H1 (cell line): Measurements from ENCODE around the gene DNAH8. TPM values are rescaled to one million over a fixed set of nuclear protein-coding genes. Genes with fewer than 3 reads are reported as not detected.

Experiments used
- CTCF ChIA-PET: fragments of 300-600 bp; sonication (Branson Sonifier 250); formaldehyde crosslinking; loops from one replicate; lab custom pipeline; 2021; ENCODE audit not compliant: partially characterized antibody; lab: Charles Lee
- POLR2A ChIA-PET: fragments of 300-600 bp; sonication (Branson Sonifier 250); formaldehyde crosslinking; loops from one replicate; lab custom pipeline; 2021; ENCODE audit warnings: inconsistent platforms; ENCODE audit not compliant: partially characterized antibody; lab: Charles Lee
- DNase-seq, 2 experiments: peaks; one replicate each; pipeline versions ENCODE4 v3.0.0 to v3.0.0-alpha.2; 2010 to 2022; ENCODE audit warnings: low spot score in 2 of 2, low read depth in 1 of 2, mixed read lengths in 1 of 2
- FAIRE-seq: peaks from 2 replicates; lab custom pipeline; 2011; peaks lifted over from hg19 to GRCh38; lab: Jason Lieb, UNC
- H2AFZ ChIP-seq: 2 replicates; pipeline ENCODE4 v1.8.1; 2012; ENCODE audit warnings: low read length, inconsistent platforms
- H2AK5ac ChIP-seq: 2 replicates; pipeline ENCODE4 v1.6.1; 2013; ENCODE audit warnings: low read depth, low read length
- H2BK120ac ChIP-seq: replicated peaks from 2 replicates; pipeline ENCODE3; 2013; ENCODE audit warnings: low read depth, low read length, inconsistent platforms
- H2BK12ac ChIP-seq: 2 replicates; pipeline ENCODE4 v1.6.1; 2013; ENCODE audit warnings: low read depth, low read length
- H2BK15ac ChIP-seq: 2 replicates; pipeline ENCODE4 v1.6.1; 2013; ENCODE audit warnings: low read length
- H2BK20ac ChIP-seq: 2 replicates; pipeline ENCODE4 v1.6.1; 2013; ENCODE audit warnings: low read length
- H2BK5ac ChIP-seq: 2 replicates; pipeline ENCODE4 v1.6.1; 2013; ENCODE audit warnings: low read depth, low read length
- H3K14ac ChIP-seq: 2 replicates; pipeline ENCODE4 v1.6.1; 2013; ENCODE audit warnings: inconsistent platforms; ENCODE audit not compliant: insufficient read length
- H3K18ac ChIP-seq: 2 replicates; pipeline ENCODE4 v1.6.1; 2013; ENCODE audit warnings: low read length; ENCODE audit errors: extremely low read depth
- H3K23ac ChIP-seq: 2 replicates; pipeline ENCODE4 v1.6.1; 2013; ENCODE audit warnings: inconsistent platforms; ENCODE audit not compliant: insufficient read length
- H3K23me2 ChIP-seq: 2 replicates; pipeline ENCODE4 v1.6.1; 2013; ENCODE audit warnings: low read depth, low read length
- H3K27ac ChIP-seq: 2 replicates; pipeline ENCODE4 v1.6.1; 2011; ENCODE audit warnings: low read depth, low read length, inconsistent platforms
- H3K27me3 ChIP-seq, 4 experiments: replicated peaks in 1 of 4; 1 replicate in 1 of 4; 2 replicates in 3 of 4; pipeline versions ENCODE4 v1.6.1 to v1.8.1; 2011 to 2013; ENCODE audit warnings: low read length in 3 of 4, mild to moderate bottlenecking in 3 of 4, inconsistent platforms in 2 of 4, mixed read lengths in 2 of 4, moderate library complexity in 1 of 4; ENCODE audit not compliant: control insufficient read depth in 3 of 4, insufficient read depth in 3 of 4; ENCODE audit errors: extremely low read depth in 1 of 4
- H3K36me3 ChIP-seq, 4 experiments: 2 replicates each; pipeline versions ENCODE4 v1.6.1 to v1.8.1; 2011 to 2013; ENCODE audit warnings: mild to moderate bottlenecking in 4 of 4, low read length in 3 of 4, moderate library complexity in 2 of 4, control low read depth in 1 of 4, inconsistent platforms in 1 of 4; ENCODE audit not compliant: insufficient read depth in 4 of 4, control insufficient read depth in 2 of 4
- H3K4ac ChIP-seq: replicated peaks from 2 replicates; pipeline ENCODE3; 2013; ENCODE audit warnings: low read length, low read depth, mixed read lengths, inconsistent platforms; ENCODE audit not compliant: insufficient read length
- H3K4me1 ChIP-seq, 4 experiments: replicated peaks in 1 of 4; 1 replicate in 1 of 4; 2 replicates in 3 of 4; pipeline versions ENCODE4 v1.6.1 to v1.8.1; 2011 to 2013; ENCODE audit warnings: low read length in 3 of 4, inconsistent platforms in 2 of 4, mixed read lengths in 1 of 4; ENCODE audit not compliant: insufficient read depth in 4 of 4, control insufficient read depth in 3 of 4
- H3K4me2 ChIP-seq, 2 experiments: 2 replicates each; pipeline versions ENCODE4 v1.6.1 to v1.8.1; 2011 to 2013; ENCODE audit warnings: low read depth in 2 of 2, low read length in 2 of 2, control low read depth in 1 of 2, inconsistent platforms in 1 of 2, mild to moderate bottlenecking in 1 of 2; ENCODE audit not compliant: insufficient read depth in 1 of 2
- H3K4me3 ChIP-seq, 4 experiments: fragments of 200-600, 300-600 bp in 1 of 4; sonication (generic), shearing (Covaris generic), sonication (Bioruptor Twin) in 1 of 4; 2 replicates each; pipeline versions ENCODE4 v1.5.1 to v1.8.1; 2011 to 2016; ENCODE audit warnings: low read length in 4 of 4, low read depth in 3 of 4, control low read depth in 2 of 4, inconsistent platforms in 2 of 4, mild to moderate bottlenecking in 2 of 4, mixed read lengths in 1 of 4, moderate library complexity in 1 of 4; ENCODE audit not compliant: insufficient read depth in 2 of 4; ENCODE audit errors: extremely low read depth in 1 of 4
- H3K56ac ChIP-seq: replicated peaks from 2 replicates; pipeline ENCODE3; 2013; ENCODE audit warnings: low read depth, mild to moderate bottlenecking, mixed read lengths, low read length, inconsistent platforms; ENCODE audit not compliant: insufficient read length
- H3K79me1 ChIP-seq: 2 replicates; pipeline ENCODE4 v1.6.1; 2013; ENCODE audit warnings: low read depth, low read length, control low read depth
- H3K79me2 ChIP-seq, 2 experiments: 2 replicates each; pipeline versions ENCODE4 v1.6.1 to v1.8.1; 2012 to 2013; ENCODE audit warnings: low read length in 2 of 2, mild to moderate bottlenecking in 2 of 2, inconsistent platforms in 1 of 2; ENCODE audit not compliant: insufficient read depth in 2 of 2, control insufficient read depth in 1 of 2
- H3K9ac ChIP-seq, 4 experiments: replicated peaks in 1 of 4; 1 replicate in 1 of 4; 2 replicates in 3 of 4; pipeline versions ENCODE4 v1.6.1 to v1.8.1; 2011 to 2013; ENCODE audit warnings: low read depth in 3 of 4, low read length in 3 of 4, control low read depth in 2 of 4, mild to moderate bottlenecking in 2 of 4, moderate library complexity in 2 of 4, inconsistent platforms in 1 of 4; ENCODE audit errors: extremely low read depth in 1 of 4
- H3K9me3 ChIP-seq, 2 experiments: 2 replicates each; pipeline versions ENCODE4 v1.6.1 to v1.8.1; 2012 to 2013; ENCODE audit warnings: mild to moderate bottlenecking in 2 of 2, moderate library complexity in 2 of 2, control low read depth in 1 of 2, inconsistent platforms in 1 of 2, low read depth in 1 of 2, low read length in 1 of 2, mixed read lengths in 1 of 2; ENCODE audit not compliant: insufficient read depth in 2 of 2
- H4K20me1 ChIP-seq, 2 experiments: replicated peaks in 1 of 2; 2 replicates each; pipeline versions ENCODE3 to v1.8.1; 2011 to 2013; ENCODE audit warnings: inconsistent platforms in 2 of 2, low read length in 2 of 2, mild to moderate bottlenecking in 1 of 2; ENCODE audit not compliant: insufficient read depth in 2 of 2, control insufficient read depth in 1 of 2
- H4K5ac ChIP-seq: 2 replicates; pipeline ENCODE4 v1.6.1; 2013; ENCODE audit warnings: low read length, low read depth, mixed read lengths, inconsistent platforms; ENCODE audit not compliant: insufficient read length
- H4K8ac ChIP-seq: 2 replicates; pipeline ENCODE4 v1.8.0; 2013; ENCODE audit warnings: mild to moderate bottlenecking, moderate library complexity, low read length, inconsistent platforms; ENCODE audit not compliant: insufficient read depth; ENCODE audit errors: extremely low read depth
- H4K91ac ChIP-seq: replicated peaks from 2 replicates; pipeline ENCODE3; 2013; ENCODE audit warnings: low read length, mixed read lengths, inconsistent platforms; ENCODE audit not compliant: insufficient read length
- BACH1 ChIP-seq: IDR thresholded peaks from 2 replicates; pipeline ENCODE4 v1.6.1; 2012; ENCODE audit warnings: low read length, improper control_type of control experiment
- E2F6 ChIP-seq: IDR thresholded peaks from 2 replicates; pipeline ENCODE4 v1.6.1; 2012; ENCODE audit warnings: inconsistent platforms
- EP300 ChIP-seq, 2 experiments: IDR thresholded peaks; 1 replicate in 1 of 2; 2 replicates in 1 of 2; pipeline ENCODE4 v1.6.1; 2011 to 2012; ENCODE audit warnings: low read depth in 2 of 2, low read length in 2 of 2, mild to moderate bottlenecking in 2 of 2, borderline replicate concordance in 1 of 2, inconsistent platforms in 1 of 2, moderate library complexity in 1 of 2
- NANOG ChIP-seq: IDR thresholded peaks from 2 replicates; pipeline ENCODE4 v1.6.1; 2011; ENCODE audit warnings: low read length, low read depth, mild to moderate bottlenecking, inconsistent platforms; ENCODE audit not compliant: insufficient read depth, poor library complexity, severe bottlenecking
- SRF ChIP-seq: IDR thresholded peaks from 2 replicates; pipeline ENCODE4 v1.6.1; 2011; ENCODE audit warnings: mild to moderate bottlenecking, low read depth, low read length, moderate library complexity
- SUZ12 ChIP-seq: fragments of 200-600 bp; sonication (generic); IDR thresholded peaks from 2 replicates; pipeline ENCODE4 v1.6.1; 2012; ENCODE audit warnings: mild to moderate bottlenecking, inconsistent platforms, low read length, moderate library complexity, mixed read lengths
- YY1 ChIP-seq: IDR thresholded peaks from 2 replicates; pipeline ENCODE4 v1.6.1; 2011; ENCODE audit warnings: low read depth, mild to moderate bottlenecking, low read length
- whole genome bisulfite sequencing, 2 experiments: shearing (Covaris generic) in 1 of 2; methylation state at CpG; one replicate each; pipeline versions ENCODE4 v1.1.6 to v1.1.7; 2013 to 2015; ENCODE audit warnings: low lambda C conversion rate in 2 of 2, mixed read lengths in 2 of 2, inconsistent platforms in 1 of 2, low coverage in 1 of 2, missing lambda C conversion rate in 1 of 2; ENCODE audit not compliant: insufficient replicate concordance in 2 of 2, insufficient coverage in 1 of 2, insufficient read length in 1 of 2; ENCODE audit errors: extremely low coverage in 1 of 2, missing lambda C conversion rate in 1 of 2; 5-methylcytosine and 5-hydroxymethylcytosine counted together
- polyA plus RNA-seq, 7 experiments: library from polyadenylated mRNA; depleted of rRNA in 3 of 7; stranded (reverse) in 5 of 7; unstranded in 2 of 7; fragments of >200 nt in 5 of 7; fragments of 200-250 nt in 2 of 7; gene quantifications; 1 replicate in 5 of 7; 2 replicates in 1 of 7; 4 replicates in 1 of 7; pipeline versions ENCODE4 v1.2.1 to v1.2.3, GENCODE V29; 2011 to 2013; ENCODE audit warnings: missing spikeins in 2 of 7, mixed read lengths in 2 of 7
- total RNA-seq: library from RNA; stranded (reverse); fragmentation: NEBNext Ultra II Directional; extraction: Animal tissue kit (Norgen Biotek cat#: 25700); gene quantifications from 2 replicates; pipeline ENCODE4 v1.2.1, GENCODE V29; 2021

DNAH8 gene
- total and polyA plus RNA-seq, 2 of the 8 experiments (the other 6 are each of a cell fraction or from before 2014, with no cell fraction given): under 0.01 TPM; not detected in 1

- H3K23ac ChIP-seq: no peak overlapping the region
- TF ChIP-seq SUZ12: no peak
- TF ChIP-seq YY1: no peak
- no peak for TF ChIP-seq SRF
- no peak for TF ChIP-seq EP300 (IDR thresholded peaks at IDR 0.05; ENCODE audit: borderline replicate concordance in 1 of 2, low read depth in 2 of 2, low read length in 2 of 2)
- TF ChIP-seq E2F6: no peak
- TF ChIP-seq NANOG: no peak
- no peak for TF ChIP-seq BACH1
- TF ChIP-seq, all 59 proteins: peak for 0
- Histone ChIP-seq H3K79me1 (no peaks in the 10 kb centered on the region), H3K4me3 (no peak overlapping the region), H3K9me3 (no peaks in the 10 kb centered on the region), H3K4me1 (no peaks in the 10 kb centered on the region), H3K23me2 (no peaks in the 10 kb centered on the region), H2AFZ (no peak overlapping the region), H3K4me2 (no peak overlapping the region), H3K27me3 (no peaks in the 10 kb centered on the region; a peak in 1 of 7 replicates), H2BK20ac (no peak overlapping the region), H2BK5ac (no peak overlapping the region), H4K20me1 (no peaks in the 10 kb centered on the region), H2BK120ac (no peak overlapping the region), H2AK5ac (no peak overlapping the region), H3K79me2 (no peaks in the 10 kb centered on the region), H3K56ac (no peak overlapping the region), H3K14ac (no peak overlapping the region), H2BK12ac (no peak overlapping the region), H2BK15ac (no peak overlapping the region), H3K18ac (no peak overlapping the region), H3K36me3 (no peaks in the 10 kb centered on the region), H4K8ac (no peak overlapping the region), H4K91ac (no peak overlapping the region), H3K4ac (no peak overlapping the region), H3K9ac (no peak overlapping the region), H4K5ac (no peak overlapping the region), H3K27ac (no peak overlapping the region)
- POLR2A ChIA-PET: no interaction called here
- 67% methylated on average over 1 of the region's 1 CpG; no CpG with 5 or more reads in 1 of the 2 experiments for WGBS, 2 experiments
- DNase-seq: no peak
- CTCF ChIA-PET: interaction anchor here (0.8 to 15.1 kb wide), 9 partner anchors 9 to 151 kb away, joined by 3 to 250 read pairs (median 6); no protein-coding TSS in a partner anchor
- FAIRE-seq: peak; percentile 24
Measured at GRCh38 chr6:39008737-39009136, 293.6 kb downstream of the DNAH8 start.
